Fibroblast of skin of left biceps (primary cell): Measurements from ENCODE around the gene DSCAML1.

Source experiments
- DNase-seq, 2 experiments: peaks; one replicate each; pipeline ENCODE4 v3.0.0-alpha.2; 2013; ENCODE audit warnings: low read depth in 2 of 2

DSCAML1 gene

GRCh38 chr11:117381481-117382387 is 415.3 kb downstream of the DSCAML1 start:
- DNase-seq: no peak

GRCh38 chr11:117380676-117381075 is 416.3 kb downstream of the DSCAML1 start:
- DNase-seq: no peak

- DNase-seq: no peak
Observed at GRCh38 chr11:117378976-117379865, 417.8 kb downstream of the DSCAML1 start.
